Nucleus accumbens (tissue), 56 donors: Measurements from ENCODE around the gene ERLEC1.
A peak's percentile ranks its signal among the peaks of the same experiment; 100 is the strongest.
"Not testable (repeated sequence)": the region's sequence is repeated elsewhere in the genome, so short reads cannot be mapped to it uniquely, and the experiment has no call there.

Source experiments
- DNase-seq, 56 donors: peaks; one replicate each; lab custom pipeline; 2025; lab: John Stamatoyannopoulos, UW

Gene ERLEC1

DNA sequence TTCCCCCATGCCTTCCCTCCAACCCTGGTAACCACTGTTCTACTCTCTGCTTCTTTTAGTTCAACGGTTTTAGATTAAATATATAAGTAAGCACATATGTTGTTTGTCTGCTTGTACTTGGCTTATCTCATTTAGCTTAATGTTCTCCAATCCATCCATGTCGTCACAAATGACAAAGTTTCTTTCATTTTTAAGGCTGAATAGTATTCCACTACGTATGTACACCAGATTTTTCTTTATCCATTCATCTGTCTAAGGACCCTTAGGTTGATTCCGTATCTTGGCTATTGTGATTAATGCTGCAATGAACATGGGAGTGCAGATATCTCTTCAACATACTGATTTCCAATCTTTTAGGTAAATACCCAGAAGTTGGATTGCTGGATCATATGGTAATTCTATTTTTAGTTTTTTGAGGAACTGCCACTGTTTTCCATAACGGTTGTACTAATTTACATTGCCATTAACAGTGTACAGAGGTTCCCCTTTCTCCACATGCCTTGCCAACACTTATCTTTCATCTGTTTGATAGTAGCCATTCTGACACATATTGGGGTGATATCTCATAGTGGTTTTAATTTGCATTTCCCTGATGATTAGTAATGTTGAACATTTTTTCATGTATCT lies 8.2 kb upstream of the ERLEC1 start:
- no peak for DNase-seq

DNA sequence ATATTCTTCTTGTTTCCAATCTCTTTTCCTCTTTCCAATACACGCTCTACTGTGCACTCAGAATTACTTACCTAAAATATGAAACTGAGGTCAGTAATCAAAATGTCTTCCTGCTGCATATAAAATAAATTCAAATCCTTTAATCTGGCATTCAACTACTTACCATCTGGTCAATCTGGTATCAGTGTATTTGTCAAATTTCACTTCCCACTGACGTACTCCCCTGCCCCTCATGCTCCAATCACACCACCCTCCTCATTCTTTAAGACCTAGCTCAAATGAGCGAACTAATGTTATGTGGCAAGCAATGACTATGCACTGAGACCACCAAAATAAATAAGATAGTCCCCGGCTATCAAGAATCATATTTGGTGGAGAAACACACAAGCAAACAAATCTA lies 6.8 kb upstream of the ERLEC1 start:
- no peak for DNase-seq

GRCh38 chr2:53782676-53783075 lies 4.2 kb upstream of the ERLEC1 start:
- DNase-seq = no peak

DNA sequence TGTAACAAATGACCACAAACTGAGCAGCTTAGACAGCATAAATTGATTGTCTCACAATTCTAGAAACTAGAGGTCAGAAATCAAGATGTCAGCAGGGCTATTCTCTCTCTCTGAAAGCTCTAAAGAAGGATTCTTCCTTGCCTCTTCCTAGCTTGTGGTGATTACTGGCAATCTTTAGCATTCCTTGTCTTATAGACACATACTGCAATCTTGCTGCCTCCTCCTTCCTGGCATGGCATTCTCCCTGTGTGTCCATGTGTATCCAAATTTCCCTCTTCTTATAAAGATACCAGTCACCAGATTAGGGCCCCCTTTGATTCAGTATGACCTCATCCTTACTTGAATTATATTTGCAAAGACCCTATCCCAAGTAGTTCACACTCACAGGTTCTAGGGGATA lies 2.4 kb upstream of the ERLEC1 start:
- DNase-seq = no peak

GRCh38 chr2:53785366-53785765 lies 1.5 kb upstream of the ERLEC1 start:
- no peak for DNase-seq

DNA sequence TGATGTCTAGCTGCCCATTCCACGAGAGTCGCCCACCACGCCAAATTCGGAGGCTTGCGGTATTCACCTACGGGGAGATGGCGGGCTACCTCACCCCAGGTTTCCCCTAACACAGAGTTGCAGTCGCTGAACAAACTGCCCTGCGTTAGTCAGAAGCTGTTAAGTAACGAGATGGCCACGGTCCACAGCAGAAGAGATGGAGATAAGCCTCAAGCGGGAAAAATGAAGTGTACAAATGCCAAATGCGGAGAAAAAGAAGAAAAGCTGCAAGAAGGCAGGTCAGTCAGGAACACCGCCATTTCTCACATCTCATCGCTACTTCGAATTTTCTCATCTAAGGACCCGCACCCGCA lies 516 bp upstream of the ERLEC1 start:
- DNase-seq = peak in 16 of 56 donors; percentile 26 to 60 (median 36)

DNA sequence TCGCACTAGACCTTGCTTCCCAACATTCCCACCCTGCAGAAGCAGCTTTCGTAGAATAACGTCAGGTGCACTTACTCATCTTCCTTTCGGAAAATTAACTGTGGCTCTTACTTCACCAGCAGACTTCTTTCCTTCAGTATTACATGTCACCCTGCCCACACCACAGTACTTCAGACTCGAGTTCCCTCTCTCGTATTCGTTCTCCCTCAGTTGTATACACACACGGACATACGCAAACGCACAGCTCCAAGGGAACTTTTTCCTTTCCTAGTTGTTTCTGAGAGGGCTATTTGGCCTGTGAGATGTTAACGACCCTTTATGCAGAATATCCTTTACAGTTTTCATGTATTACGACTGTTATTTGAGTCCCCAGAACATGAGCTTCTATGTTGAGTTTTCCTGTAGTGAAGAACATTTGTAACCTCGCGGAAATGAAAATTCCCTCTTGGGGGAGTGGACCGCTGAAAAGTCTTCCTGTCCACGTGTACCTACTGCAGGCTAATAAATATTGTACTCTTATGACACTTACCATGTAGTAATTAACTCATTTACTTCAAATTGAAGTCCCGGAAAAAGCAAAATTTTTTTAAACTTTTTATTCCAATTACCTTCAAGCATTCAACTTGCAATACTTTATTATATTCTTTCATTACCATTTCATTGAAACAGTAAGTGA lies 908 bp downstream of the ERLEC1 start:
- peak in 4 of 56 donors; percentile 18 to 38 (median 24) for DNase-seq

DNA sequence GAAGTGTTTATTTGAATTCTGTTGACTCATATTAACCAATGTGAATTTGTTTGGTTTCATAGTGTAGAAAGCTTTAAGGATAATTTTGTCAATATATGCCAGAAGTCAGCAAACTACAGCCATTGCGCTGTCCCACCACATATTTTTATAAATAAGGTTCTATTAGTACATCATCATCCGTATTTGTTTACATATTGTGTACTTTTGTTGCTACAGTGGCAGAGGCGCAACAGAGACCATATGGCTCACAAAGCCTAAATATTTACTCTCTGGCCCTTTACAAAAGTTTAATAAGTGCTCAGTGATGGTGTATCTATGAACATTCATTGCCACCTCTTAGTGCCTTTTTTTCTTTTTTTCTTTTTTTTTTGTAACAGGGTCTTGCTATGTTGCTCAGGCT lies 6.4 kb downstream of the ERLEC1 start:
- DNase-seq = no peak

DNA sequence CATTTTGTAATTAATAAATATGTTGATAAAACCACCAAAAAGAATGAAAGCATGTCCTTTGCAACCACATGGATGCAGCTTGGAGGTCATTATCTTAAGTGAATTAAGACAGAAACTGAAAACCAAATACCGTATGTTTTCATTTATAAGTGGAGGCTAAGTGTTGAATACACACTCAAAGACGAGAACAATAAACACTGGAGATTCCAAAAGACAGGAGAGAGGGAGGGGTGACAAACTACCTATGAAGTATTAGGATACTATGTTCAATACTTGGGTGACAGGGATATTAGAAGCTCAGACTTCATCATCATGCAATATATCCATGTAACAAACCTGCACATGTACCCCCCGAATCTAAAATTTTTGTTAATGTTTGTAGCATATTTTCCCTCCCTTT lies 7.0 kb downstream of the ERLEC1 start:
- no peak for DNase-seq

DNA sequence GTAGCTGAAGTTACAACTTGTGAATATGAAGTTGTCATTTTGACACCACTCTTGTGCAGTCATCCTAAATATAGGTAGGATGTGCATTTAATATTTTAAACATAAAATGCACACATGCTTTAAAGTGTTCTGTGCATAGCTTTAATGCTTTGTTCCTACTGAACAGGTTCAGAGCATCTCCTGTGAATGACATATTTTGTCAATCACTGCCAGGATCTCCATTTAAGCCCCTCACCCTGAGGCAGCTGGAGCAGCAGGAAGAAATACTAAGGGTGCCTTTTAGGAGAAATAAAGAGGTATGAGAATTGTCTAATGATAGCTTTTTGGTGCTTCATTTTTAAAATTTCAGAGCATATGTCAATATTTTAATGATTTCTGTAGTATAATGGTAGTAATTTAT lies 14.7 kb downstream of the ERLEC1 start:
- DNase-seq = no peak

DNA sequence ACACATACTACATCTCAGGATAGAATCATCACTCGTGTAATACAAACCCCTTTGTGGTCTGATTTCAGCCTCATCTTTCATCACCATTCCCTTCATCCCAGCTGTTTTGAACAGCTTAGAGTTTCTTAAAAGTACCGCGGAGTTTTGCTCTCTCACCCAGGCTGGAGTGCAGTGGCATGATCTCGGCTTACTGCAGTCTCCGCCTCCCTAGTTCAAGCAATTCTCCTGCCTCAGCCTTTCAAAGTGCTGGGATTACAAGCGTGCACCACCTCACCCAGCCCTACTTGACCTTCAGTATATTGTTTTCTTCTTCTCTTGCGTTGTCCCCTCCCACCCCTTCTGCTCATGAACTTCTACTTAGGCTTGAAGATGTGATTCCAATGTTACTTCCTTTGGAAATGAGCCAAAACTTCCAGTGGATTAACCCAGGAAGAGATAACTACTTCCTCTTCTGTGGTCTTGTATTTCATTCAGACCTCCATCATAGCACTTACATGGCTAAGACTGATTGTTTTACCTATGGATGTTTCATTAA lies 15.8 kb downstream of the ERLEC1 start:
- DNase-seq = no peak

DNA sequence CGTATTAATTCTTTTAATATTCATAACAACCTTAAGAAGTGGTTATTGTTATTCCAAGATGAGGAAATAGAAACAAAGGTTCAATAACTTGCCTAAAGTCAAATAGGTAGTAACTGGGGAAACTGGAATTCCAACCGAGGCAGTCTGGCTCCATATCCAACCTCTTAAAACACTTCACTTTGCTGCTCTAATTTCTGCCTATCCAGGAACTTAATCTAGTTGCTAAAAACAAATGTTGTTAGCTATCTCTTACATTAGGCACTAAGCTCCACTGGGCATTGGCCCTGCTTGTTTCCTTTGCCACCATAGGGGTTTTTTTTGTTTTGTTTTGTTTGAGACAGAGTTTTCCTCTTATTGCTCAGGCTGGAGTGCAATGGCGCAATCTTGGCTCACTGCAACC lies 24.8 kb downstream of the ERLEC1 start:
- DNase-seq = no peak

GRCh38 chr2:53813151-53813550 lies 26.3 kb downstream of the ERLEC1 start:
- no peak for DNase-seq

DNA sequence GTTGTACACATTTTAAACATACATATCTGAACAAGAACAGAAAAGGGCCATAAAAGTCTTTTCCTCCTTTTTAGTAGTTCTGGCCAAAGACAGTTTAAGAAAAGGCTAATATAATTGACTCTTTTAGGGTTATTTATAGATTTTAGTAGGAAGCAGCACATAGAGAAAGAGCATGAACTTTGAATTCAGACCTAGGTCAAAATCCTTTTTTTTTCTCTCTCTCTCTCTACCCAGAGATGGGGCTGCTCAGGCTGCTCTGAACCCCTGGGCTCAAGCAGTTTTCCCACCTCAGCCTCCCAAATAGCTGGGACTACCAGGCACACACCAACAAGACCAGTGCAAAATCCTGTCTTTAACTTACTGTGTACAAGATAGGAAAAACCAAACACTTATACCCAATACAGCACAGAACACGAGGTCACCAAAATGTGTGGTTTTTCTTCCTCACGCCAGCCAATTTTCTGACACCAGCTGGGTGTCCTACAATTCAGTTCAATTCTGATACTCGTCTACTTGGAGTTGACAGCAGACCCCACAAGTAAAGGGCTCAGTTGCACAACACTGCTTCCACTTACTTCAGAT lies 32.1 kb downstream of the ERLEC1 start:
- DNase-seq = no peak

GRCh38 chr2:53819634-53820033 lies 32.8 kb downstream of the ERLEC1 start:
- no peak for DNase-seq

- no peak for DNase-seq
Observed at GRCh38 chr2:53820048-53820447, 33.2 kb downstream of the ERLEC1 start.

GRCh38 chr2:53820711-53821110 lies 33.9 kb downstream of the ERLEC1 start:
- DNase-seq = no peak

DNA sequence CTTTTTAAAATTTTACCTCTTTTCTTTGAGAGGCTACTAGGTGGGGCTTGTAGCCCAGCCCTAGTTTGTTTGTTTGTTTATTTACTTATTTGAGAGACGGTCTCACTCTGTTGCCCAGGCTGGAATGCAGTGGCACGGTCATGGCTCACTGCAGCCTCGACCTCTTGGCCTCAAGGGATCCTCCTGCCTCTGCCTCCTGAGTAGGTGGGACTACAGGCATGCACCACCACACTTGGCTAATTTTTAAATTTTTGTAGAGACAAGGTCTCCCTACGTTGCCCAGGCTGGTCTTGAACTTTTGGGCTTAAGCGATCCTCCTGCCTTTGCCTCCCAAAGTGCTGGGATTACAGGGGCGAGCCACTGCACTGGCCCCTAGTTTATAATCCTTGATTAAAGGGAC lies 35.0 kb downstream of the ERLEC1 start:
- no peak for DNase-seq

DNA sequence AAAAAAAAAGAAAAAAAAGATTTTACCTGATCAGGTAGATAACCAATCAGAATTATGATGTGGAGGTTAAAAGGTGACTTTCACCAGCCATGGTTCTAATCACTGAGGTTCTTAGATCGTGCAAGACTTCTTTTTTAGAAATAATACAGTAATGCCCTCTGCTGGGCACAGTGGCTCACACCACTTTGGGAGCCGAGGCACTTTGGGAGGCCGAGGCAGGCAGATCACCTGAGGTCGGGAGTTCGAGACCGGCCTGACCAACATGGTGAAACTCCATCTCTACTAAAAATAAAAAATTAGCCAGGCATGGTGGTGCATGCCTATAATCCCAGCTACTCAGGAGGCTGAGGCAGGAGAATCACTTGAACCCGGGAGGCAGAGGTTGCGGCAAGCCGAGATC lies 36.8 kb downstream of the ERLEC1 start:
- not testable (repeated sequence) for DNase-seq

DNA sequence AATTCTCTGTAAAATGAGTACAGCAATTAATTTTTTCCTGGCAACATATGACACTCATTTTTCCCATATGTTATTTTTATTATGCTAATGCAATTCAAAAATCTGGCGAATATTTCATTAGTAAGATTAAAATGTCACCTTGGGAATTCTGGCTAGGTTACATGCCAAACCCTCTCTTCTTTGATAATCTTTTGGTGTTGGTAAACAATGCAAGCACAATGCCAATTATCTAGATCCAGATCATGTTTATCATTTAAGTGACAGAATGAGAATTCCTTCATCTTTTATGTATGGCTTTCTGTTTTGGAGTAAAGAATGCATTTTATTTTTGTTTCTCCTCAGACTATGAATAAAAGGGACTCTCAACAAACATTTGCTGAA lies 39.2 kb downstream of the ERLEC1 start:
- no peak for DNase-seq

- DNase-seq = peak in 31 of 56 donors; percentile 2 to 74 (median 24)
Observed at GRCh38 chr2:53826587-53827397, 39.9 kb downstream of the ERLEC1 start.
